MCF 10A (cell line): ENCODE results near the gene TCIRG1. TPM values are rescaled to one million over a fixed set of nuclear protein-coding genes. Genes with fewer than 3 reads are reported as not detected.

Source experiments
- BruUV-seq: library from RNA; stranded (reverse); fragments of 400-500 nt; replicated peaks from 2 replicates; lab custom pipeline; 2021; lab: Mats Ljungman, UMichigan
- CTCF ChIA-PET: fragments of 300-600 bp; sonication (Branson Sonifier 250); formaldehyde crosslinking; extraction: SDS; loops from one replicate; lab custom pipeline; 2021; ENCODE audit warnings: antibody characterized with exemption, inconsistent platforms; lab: Yijun Ruan, JAX
- POLR2A ChIA-PET: fragments of 300-600, 350-650 bp; sonication (Branson Sonifier 250); formaldehyde crosslinking; extraction: SDS; loops from one replicate; lab custom pipeline; 2020; ENCODE audit warnings: antibody characterized with exemption, inconsistent platforms; lab: Yijun Ruan, JAX
- DNase-seq: peaks from one replicate; pipeline ENCODE4 v3.0.0-alpha.2; 2018; ENCODE audit not compliant: unreplicated experiment
- H3K27ac Mint-ChIP-seq: one replicate; pipeline ENCODE4 v1.8.0; 2022; ENCODE audit warnings: mild to moderate bottlenecking, low read depth, mixed read lengths; ENCODE audit not compliant: unreplicated experiment
- H3K27me3 Mint-ChIP-seq: one replicate; pipeline ENCODE4 v1.8.0; 2022; ENCODE audit warnings: mixed read lengths; ENCODE audit not compliant: insufficient read depth, unreplicated experiment
- H3K36me3 Mint-ChIP-seq: one replicate; pipeline ENCODE4 v1.8.0; 2022; ENCODE audit warnings: mild to moderate bottlenecking, moderate library complexity, mixed read lengths; ENCODE audit not compliant: insufficient read depth, unreplicated experiment
- H3K4me1 Mint-ChIP-seq: one replicate; pipeline ENCODE4 v1.8.0; 2022; ENCODE audit warnings: mixed read lengths; ENCODE audit not compliant: insufficient read depth, unreplicated experiment
- H3K4me3 Mint-ChIP-seq: one replicate; pipeline ENCODE4 v1.8.0; 2022; ENCODE audit warnings: mild to moderate bottlenecking, moderate library complexity, mixed read lengths; ENCODE audit not compliant: unreplicated experiment
- H3K9me3 Mint-ChIP-seq: one replicate; pipeline ENCODE4 v1.8.0; 2022; ENCODE audit warnings: mixed read lengths; ENCODE audit not compliant: unreplicated experiment
- CTCF ChIP-seq: fragments of 200-600 bp; IDR thresholded peaks from one replicate; pipeline ENCODE4 v1.8.0; 2022; ENCODE audit warnings: antibody characterized with exemption, mild to moderate bottlenecking; ENCODE audit not compliant: unreplicated experiment
- intact Hi-C: fragments of 100-400 bp; cut with micrococcal nuclease; formaldehyde crosslinking; loops from 2 replicates; pipeline ENCODE4 v1.14.1; 2022
- total RNA-seq: library from RNA; stranded (reverse); gene quantifications from 2 replicates; pipeline ENCODE4 v1.2.3, GENCODE V29; 2022

TCIRG1 gene
- total RNA-seq, 1 experiment from 2014 or later: 12.3 TPM

GRCh38 chr11:68052137-68052873 is 13.5 kb downstream of the TCIRG1 start:
- no peak for TF ChIP-seq CTCF
- CTCF ChIA-PET: interaction anchor here (0.6 kb wide), 1 partner anchor 708 kb away, joined by 3 read pairs; no protein-coding TSS in a partner anchor
- Mint-ChIP-seq H3K4me1 (no peaks in the 10 kb centered on the region), H3K27me3 (no peaks in the 10 kb centered on the region), H3K27ac (no peak overlapping the region), H3K9me3 (no peaks in the 10 kb centered on the region), H3K36me3 (peaks cover 5% of the 10 kb centered on the region), H3K4me3 (no peak overlapping the region)
- no peak for DNase-seq
- no TSS peak for BruUV-seq
- POLR2A ChIA-PET: no interaction called here
- intact Hi-C loops: no loop called here

GRCh38 chr11:68053117-68053516 is 14.3 kb downstream of the TCIRG1 start:
- Mint-ChIP-seq H3K4me3 (no peak overlapping the region), H3K36me3 (peaks cover 10% of the 10 kb centered on the region), H3K27me3 (no peaks in the 10 kb centered on the region), H3K4me1 (no peaks in the 10 kb centered on the region), H3K9me3 (no peaks in the 10 kb centered on the region), H3K27ac (no peak overlapping the region)
- POLR2A ChIA-PET: no interaction called here
- BruUV-seq: no TSS peak
- TF ChIP-seq CTCF: no peak
- CTCF ChIA-PET: no interaction called here
- DNase-seq: no peak
- intact Hi-C loops: no loop called here

GRCh38 chr11:68053981-68054812 is 15.4 kb downstream of the TCIRG1 start:
- Mint-ChIP-seq H3K4me3 (no peak overlapping the region), H3K27me3 (no peaks in the 10 kb centered on the region), H3K4me1 (no peaks in the 10 kb centered on the region), H3K9me3 (no peaks in the 10 kb centered on the region), H3K36me3 (peaks cover 10% of the 10 kb centered on the region), H3K27ac (no peak overlapping the region)
- TF ChIP-seq CTCF: no peak
- CTCF ChIA-PET: interaction anchor here (0.6 kb wide), 1 partner anchor 52 kb away, joined by 3 read pairs; no protein-coding TSS in a partner anchor
- DNase-seq: no peak
- no TSS peak for BruUV-seq
- POLR2A ChIA-PET: no interaction called here
- intact Hi-C loops: no loop called here
